Nucleus accumbens (tissue), 56 donors: Measurements from ENCODE around the gene PSG5.
"Not testable (repeated sequence)": the region's sequence is repeated elsewhere in the genome, so short reads cannot be mapped to it uniquely, and the experiment has no call there.

Experiments used
- DNase-seq, 56 donors: peaks; one replicate each; lab custom pipeline; 2025; lab: John Stamatoyannopoulos, UW

The PSG5 gene

DNA sequence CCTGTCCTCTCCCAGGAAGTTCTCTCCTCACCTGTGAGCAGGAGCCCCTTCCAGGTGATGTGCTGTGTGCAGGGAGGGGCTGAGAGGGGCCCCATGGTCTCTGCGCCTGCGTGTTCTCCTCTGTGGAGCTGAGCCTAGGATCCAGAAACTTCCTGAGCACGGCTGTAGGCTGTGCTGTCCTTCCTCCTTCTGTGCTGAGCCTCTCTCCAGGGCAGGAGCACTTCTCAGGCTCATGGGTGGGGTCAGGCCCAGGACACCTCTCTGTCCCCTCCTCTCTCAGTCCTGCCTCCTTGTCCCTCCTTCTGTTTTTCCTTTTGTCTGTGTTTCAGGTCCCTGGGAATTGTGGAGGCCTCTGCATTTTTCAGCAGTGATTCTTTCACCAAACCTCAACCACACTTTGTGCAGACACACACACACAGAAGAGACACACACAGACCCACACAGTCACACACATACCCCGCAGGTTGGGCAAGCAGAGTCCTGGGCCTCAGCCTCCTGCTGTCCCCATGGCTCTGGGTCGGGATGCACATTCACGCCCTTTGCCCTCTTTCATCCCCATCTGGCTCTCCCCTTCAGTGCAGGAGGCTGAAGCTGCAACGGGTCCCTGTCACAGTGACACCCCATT lies at the start of gene PSG5:
TSS of gene PSG5 (minus strand) at position 226 of the 625 bp plus-strand sequence. CDS start at position 95, 131 bp downstream.
- DNase-seq: not testable (repeated sequence)

DNA sequence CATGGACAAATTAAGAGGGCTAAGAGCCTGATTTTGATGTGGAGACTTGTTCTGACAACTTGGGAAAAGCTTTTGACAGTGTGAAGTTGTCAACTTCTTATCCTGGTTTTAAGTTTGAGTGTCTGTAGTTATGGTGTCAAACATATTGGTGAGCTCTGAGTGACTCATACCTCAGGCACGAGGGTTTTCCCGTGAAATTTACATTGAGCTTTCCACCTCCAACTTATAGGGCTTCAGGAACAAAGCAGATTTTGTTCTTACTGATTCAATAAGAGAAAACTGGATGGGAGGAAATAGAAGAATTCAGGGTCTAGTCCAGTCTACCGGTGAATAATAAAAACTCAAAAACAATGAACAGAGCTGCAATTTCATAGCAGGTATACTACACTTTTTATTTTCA lies 49.4 kb upstream of the PSG5 start:
- DNase-seq: not testable (repeated sequence)

DNA sequence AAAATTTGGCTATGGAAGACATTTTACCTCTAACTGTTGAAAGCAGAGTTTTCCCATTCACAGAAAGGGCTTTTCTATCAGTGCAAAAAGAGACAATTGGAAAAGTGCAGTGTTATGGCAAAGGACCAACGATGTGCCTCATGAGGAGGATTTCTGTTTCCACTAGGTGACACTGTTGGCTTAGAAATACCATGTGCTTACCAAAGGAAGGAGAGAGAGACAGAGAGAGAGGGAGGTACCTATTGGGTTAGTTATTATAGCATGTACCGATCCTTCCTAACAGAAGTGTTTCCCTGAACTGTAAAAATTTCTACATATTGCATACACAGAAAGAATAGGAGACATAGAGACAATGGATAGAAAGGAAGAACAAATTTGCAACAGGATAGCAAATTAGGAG lies 43.0 kb upstream of the PSG5 start:
- no peak for DNase-seq

DNA sequence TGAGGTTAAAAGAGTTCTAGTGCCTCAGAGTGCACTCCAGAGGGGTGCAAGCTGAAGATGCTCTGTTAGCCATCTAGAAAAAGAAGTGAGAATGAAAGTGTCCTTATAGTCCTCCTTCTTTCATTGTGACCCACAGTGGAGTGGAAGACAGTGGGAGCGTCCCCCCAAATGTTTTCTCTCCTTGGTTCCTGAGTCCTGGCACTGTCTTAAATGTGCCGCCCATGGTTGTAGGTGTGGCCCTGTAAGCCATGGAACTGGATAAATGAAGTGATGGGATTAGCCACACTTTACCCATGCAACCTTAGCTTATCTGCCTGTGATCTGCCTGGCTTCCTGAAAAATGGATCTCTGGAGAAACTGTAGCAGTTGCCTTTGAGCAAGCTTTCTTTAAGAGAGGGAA lies 42.4 kb upstream of the PSG5 start:
- DNase-seq: not testable (repeated sequence)

DNA sequence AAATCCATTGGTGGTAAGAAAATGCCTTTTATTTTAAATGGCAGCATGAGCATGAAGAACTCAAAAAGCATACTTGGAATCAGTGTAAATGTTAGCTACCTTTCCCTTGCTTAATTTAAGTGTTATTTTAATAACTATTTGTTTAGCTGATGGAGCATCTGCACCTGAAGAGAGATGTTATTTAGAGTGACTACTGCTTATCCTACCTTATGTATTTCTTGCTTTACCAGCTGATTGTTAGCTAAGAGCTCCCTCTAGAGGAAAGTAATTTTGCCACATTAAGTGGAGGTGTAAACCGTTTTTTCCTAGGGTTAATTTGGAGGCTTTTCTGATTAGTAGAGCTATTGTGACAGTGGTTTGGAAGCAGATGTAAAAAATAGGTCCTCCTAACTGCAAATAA lies 40.6 kb upstream of the PSG5 start:
- DNase-seq: not testable (repeated sequence)

DNA sequence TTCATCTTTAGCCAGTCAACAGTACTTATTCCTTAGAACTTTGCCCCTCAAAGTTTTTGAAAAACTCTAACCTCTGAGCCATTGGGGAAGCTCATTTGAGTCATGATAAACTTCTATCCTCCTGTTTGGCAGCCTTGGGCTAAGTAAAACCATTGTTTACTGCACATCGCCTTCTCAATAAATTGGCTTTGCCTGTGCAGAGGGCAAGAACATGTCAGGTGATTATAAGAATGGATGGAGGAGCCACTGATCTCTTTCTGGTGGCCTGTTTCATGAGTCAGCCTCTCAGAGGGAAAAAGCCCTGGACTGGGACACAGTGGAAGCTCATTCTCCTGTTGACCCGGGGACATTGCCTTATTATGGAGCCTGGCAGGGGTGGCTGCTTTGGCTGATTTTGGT lies 38.5 kb upstream of the PSG5 start:
- no peak for DNase-seq

DNA sequence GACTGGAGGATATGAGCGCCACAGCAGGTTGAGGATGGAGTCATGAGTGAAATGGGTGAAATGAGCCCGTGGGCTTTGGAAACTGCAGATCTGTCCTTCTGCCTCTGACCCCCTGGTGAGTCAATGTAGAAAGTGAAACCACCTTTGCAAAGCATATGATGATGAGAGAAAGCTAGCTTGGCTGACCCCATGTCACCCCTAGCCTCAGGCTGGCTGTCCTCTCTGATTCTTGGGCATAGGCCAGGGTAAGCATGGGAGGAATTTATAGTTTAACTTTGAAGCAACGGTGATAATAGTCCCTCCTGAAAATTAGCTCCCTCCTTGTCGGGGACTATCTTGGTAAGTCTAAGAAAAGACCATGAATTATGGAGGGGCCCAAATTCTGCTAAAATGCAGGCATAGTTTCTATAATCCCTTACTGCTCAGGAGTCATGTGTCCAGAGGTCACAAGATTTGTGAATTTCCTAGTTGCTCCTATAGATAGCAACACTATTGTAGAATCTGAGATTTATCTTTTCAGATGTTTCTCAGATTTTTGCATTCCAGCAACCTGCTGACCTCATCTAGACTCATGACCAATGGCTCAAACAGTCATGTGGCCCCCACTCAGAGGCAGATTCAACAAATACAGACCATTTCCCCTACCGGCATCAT lies 38.0 kb upstream of the PSG5 start:
- DNase-seq: not testable (repeated sequence)

DNA sequence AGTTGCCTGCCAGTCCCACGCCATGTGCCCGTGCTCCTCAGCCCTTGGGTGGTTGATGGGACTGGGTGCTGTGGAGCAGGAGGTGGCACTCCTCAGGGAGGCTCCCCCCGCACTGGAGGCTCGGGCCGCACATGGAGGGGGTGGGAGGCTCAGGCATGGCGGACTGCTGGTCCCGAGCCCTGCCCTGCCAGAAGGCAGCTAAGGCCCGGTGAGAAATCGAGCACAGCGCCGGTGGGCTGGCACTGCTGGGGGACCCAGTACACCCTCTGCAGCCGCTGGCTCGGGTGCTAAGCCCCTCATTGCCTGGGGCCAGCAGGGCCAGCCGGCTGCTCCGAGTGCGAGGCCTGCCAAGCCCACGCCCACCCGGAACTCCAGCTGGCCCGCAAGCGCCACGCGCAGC lies 35.6 kb upstream of the PSG5 start:
- not testable (repeated sequence) for DNase-seq

DNA sequence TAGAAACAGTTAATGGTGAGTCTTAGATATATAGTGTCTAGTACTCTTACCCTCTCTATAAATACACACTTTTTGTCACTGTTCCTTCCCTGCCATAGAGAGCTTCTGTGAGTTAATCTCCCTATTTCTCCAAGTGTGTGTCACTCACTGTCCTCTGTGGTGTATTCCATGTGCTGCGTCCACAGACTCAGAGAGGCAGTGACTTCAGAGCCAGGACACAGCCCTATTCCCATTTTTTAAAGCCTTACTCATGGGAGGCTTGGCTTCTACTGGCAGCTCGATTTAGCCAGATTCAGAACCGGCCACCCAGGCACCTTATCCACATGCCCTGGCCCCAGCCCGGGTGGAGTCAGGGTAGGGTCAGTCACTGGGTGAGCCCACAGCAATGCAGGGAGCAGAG lies 32.8 kb upstream of the PSG5 start:
- not testable (repeated sequence) for DNase-seq

DNA sequence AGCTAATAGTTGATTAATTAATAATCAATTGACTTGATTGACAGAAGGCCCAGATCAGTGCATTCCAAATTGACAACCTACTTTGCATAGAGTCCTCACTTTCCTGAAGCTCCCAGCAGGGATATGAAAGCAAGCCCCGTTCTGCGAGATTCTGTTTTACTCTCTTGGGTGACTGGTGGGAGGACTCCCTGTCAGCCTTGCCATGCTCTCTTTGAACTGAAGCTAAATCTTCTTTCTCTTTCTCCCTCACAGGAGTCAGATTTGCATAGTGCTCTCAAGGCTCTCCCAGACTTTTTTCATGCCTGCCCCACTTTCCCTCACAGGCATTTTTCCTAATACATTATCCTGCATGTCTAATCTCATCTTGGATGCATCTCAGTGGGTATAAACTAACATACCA lies 29.5 kb upstream of the PSG5 start:
- DNase-seq: not testable (repeated sequence)

DNA sequence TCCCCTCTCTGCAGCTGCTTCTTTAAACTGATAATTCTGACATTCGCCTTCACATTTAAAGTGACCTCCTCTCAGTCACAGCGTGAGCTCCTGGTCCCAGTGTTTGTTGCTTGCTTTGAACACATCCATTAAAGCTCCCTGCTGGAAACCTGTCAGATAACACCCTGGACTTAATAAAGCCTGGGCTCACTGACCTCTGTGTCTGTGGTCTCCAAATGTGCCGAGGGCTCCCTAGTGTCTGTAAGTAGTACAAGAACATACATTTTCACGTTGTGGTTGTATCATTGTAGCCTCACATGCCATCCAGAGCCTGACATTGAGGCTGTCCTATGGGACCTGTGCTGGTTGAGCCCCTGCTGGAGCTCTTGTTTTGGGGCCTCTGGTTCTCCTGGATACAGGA lies 21.7 kb upstream of the PSG5 start:
- DNase-seq: no peak

DNA sequence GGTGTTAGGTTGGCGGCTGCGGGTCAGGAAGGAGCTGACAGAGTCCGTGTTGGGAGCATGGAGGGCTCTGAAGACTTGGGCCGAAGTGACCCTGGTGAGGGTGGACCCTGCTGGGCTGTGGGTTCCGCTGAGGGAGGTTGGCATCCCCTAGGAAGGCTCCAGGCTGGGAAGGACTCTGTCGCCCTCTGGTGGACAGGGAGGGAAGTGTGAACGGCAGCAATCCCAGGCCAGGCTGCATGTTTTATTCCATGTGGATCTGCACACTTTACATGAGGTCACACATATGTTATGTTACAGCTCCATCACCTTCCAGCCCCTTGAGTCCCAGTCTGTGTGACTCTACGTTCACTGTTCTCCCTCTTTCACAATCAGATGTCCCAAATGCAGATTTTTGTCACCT lies 20.8 kb upstream of the PSG5 start:
- peak in 3 of 56 donors; percentile 1 to 9 (median 6) for DNase-seq

DNA sequence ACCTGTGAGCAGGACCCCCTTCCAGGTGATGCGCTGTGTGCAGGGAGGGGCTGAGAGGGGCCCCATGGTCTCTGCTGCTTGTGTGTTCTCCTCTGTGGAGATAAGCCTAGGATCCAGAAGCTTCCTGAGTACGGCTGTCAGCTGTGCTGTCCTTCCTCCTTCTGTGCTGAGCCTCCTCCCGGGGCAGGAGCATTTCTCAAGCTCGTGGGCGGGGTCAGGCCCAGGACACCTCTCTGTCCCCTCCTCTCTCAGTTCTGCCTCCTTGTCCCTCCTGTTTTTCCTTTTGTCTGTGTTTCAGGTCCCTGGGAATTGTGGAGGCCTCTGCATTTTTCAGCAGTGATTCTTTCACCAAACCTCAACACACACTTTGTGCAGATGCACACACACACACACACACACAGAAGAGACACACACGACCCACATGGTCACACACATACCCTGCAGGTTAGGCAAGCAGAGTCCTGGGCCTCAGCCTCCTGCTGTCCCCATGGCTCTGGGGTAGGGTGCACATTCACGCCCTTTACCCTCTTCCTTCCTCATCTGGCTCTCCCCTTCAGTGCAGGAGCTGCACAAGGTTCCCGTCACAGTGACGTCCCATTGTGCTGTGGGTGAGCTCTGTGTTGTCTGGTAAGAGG lies 19.3 kb upstream of the PSG5 start, which contains the start of gene PSG4:
TSS of gene PSG4 (minus strand) at position 168 of the 635 bp plus-strand sequence. CDS start at position 66, 102 bp downstream.
- DNase-seq: not testable (repeated sequence)

DNA sequence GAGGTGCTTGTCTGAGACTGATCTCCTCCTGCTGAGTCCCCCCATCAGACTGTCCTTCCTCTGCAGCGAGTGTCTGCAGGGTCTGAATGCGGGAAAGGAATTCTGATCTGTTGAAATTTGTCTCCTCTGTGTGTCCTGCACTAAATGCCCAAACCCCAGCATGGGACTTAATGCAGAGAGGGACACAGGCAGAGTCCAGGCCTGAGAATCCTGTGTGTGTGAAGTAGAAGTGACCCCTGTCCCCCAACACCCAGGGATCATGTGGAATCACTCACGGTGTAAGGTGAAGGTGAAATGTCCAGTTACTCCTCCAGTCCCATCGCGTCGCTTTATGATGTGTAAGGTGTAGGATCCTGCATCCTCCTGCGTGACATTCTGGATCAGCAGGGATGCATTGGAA lies 17.3 kb upstream of the PSG5 start:
- not testable (repeated sequence) for DNase-seq

DNA sequence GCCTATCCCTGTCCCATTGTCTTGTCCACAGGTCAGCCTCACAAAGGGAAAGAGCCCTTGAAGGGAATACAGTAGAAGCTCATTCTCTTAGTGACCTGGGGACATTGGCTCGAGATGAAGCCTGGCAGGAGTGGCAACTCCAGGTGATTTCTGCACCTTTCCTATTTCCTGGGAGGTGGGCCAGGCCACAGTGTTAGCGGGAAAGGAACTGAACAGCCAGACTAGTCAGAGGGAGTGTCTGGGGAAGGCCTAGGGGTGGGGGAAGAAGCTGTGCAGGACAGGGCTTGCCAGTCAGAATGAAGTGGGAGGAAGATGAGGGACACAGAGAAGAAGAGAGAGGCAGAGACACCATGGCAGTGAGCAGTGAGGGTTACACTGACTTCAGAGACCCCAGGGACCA lies 15.6 kb upstream of the PSG5 start:
- DNase-seq: not testable (repeated sequence)

DNA sequence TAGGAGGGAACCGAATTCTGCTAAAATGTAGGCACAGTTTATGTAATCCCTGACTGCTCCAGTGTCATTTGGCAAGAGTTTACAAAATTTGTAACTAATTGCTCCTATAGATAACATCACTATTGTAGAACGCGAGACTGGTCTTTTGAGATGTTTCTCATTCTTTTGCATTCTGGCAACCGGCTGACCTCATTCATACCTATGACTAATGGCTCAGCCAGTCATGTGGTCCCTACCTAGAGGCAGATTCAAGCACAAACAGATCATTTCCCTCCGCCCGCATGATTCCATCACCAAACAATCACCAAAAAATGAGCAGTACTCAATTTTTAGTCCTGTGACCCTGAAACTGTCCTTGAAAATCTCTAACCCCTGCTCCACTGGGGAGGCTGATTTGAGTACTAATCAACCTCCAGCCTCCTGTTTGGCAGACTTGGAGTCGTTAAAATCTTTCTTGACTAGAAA lies 15.0 kb upstream of the PSG5 start:
- DNase-seq: not testable (repeated sequence)

DNA sequence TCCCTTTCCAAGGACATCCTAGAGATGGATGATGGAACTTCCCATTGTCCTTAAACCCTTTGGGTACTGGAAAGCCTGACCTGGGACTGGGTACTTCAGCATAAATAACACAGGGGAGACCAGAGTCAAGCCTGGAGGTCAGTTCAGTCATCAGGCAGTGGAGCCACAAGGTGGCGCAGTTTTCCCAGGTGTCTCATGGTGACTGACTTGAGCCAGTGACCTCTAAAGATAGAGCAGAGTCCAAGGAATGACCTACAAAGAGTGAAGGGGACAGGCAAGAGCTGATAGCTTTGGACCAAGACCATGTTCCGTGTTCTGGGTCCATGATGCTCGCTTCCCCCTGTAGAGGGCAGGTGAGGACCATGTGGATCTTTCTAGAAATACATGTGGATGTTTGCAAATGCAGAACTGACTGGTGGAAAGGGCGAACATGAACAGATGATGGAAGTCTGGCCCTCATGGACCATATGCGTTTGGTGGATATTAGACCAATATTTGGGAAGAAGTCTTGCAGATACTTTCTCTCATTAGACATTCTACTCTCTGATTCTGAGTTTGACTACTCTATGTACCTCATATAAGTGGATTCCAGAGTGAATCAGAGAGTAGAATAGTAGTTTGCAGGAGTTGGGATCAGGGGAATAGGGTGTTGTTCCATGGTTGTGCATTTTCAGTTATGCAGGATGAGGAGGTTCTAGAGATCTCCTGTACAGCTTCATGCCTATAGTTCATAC lies 12.5 kb upstream of the PSG5 start:
- DNase-seq: not testable (repeated sequence)

DNA sequence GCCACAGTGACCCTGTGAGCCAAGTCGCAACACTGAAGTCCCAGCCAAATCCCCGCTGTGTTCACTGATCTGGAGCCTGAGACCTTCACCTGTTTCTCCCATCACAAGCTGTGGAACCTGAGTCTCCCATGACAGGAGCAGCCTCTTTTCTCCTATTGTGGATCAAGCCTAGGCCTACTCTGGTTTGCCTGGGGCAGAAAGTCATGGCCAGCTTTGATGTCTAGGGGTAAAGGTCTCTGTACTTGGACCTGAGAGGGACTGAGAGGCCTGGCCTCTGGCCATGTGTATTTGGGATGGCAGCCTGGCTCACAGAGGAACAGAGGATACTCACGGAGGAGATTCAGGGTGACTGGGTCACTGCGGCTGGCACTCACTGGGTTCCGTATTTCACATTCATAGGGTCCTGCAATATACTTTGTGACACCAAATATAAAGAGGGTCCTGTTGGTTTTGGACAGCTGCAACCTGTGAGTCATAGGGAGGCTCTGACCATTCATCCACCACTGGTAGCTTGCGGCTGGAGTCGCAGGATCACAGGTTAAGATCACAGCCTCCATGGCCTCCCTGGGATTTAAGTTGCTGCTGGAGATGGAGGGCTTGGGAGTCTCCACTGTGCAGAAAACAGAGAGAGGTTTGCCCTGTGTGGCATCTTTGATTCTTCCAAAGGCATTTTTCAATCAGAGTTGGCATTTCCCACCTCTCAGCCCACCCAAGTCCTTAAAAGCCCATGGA lies 11.5 kb upstream of the PSG5 start:
- not testable (repeated sequence) for DNase-seq

DNA sequence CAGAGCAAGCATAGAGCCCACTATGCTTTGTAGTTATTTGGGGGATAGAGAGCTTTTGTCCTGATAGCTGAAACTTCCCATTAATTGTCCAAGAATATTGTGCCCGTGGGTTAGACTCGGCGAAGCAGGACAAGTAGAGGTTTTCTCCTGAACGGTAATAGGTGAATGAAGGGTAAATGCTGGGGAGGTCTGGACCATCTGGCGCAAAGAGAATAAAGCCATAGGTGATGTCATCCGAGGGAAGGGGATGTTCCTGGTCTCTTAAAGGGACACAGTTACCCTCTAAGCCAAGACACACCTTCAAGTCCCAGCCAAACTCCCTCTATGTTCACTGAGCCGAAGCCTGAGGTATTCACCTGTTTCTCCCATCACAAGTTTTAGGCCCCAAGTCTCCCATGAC lies 8.1 kb upstream of the PSG5 start:
- not testable (repeated sequence) for DNase-seq
